B cell (primary cell): ENCODE data around the gene NPHP4.

ENCODE experiments used
- CTCF ChIP-seq: fragments of 200-600 bp; IDR thresholded peaks from one replicate; pipeline ENCODE4 v1.8.0; 2022; ENCODE audit warnings: antibody characterized with exemption, mild to moderate bottlenecking
- EZH2 ChIP-seq: IDR thresholded peaks from 2 replicates; pipeline ENCODE4 v1.6.1; 2012; ENCODE audit warnings: borderline replicate concordance, low read depth, mild to moderate bottlenecking, moderate library complexity, low read length; ENCODE audit not compliant: insufficient read depth, poor library complexity, severe bottlenecking

GRCh38 chr1:5973771-5974170 lies 18.5 kb downstream of the NPHP4 start:
- TF ChIP-seq CTCF: no peak
- TF ChIP-seq EZH2: no peak
